ENCODE measurements around the gene KIRREL3. TPM values are rescaled to one million over a fixed set of nuclear protein-coding genes. Genes with fewer than 3 reads are reported as not detected.

Gene KIRREL3
- total and polyA plus RNA-seq, 9 donors, result 0.25 to 5.3 (median 0.48) TPM

GRCh38 chr11:126686938-126687337, 313.6 kb downstream of the KIRREL3 start:
- no peak for TF ChIP-seq CTCF (IDR thresholded peaks at IDR 0.05)
- TF ChIP-seq EP300 (IDR thresholded peaks at IDR 0.05), result no peak
- no peak for TF ChIP-seq POLR2A (IDR thresholded peaks at IDR 0.05)
- 73 to 83% (median 73%) methylated on average over 4 of the region's 4 CpGs for WGBS, 3 donors

DNA sequence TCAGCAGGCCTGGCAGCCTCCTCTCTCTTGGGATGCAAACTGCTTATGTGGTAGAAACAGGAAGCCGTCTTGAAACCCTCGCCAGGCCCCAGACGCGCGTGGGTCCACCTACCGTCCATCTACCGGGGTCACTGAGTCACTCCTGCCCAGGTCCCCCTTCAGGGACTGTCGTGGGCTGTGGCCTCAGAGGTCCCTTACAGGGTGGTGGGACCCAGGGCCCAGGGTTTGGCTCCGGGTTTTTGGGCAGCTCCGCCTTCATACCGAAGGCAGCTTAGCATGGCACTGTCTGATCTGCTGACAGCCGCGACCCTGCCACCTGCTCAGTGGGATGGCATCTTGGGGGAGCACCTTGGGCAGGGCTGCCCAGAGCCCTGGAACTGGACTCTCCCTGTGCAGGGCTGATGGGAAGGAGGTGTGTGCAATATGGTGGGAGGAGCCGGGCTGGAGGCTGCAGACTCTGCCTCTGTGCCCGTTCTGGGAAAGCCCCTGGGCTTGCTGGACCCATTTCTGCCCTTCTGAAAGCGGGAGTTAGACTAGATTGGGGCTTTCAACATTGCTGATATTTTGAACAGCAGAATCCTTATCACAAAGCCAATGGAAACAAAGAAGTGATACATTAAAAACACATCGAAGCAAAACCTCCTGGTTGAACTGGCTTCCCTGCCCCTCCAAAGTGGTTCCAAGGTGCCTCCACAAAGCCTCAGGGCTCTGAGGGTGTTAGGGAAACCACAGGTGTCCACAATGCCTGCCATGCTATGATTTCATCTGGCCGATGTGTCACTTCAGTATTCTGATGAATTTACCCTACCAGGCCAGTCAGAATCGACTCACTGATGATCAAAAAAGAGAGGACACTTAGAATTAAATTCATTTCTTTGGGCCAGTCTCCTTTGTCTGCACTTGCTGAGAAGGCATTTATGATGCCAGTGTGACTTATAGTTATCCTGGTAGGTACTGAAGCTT, 316.5 kb downstream of the KIRREL3 start:
- TF ChIP-seq EP300 (IDR thresholded peaks at IDR 0.05) (no peak), CTCF (IDR thresholded peaks at IDR 0.05) (no peak), POLR2A (IDR thresholded peaks at IDR 0.05) (no peak)
- no peaks in the 10 kb centered on the region for H3K4me1 ChIP-seq (ENCODE audit: insufficient read depth)
- intact Hi-C loops (cut with DNase I), result no loop called here
- no peak overlapping the region for H3K27ac ChIP-seq
- no peak for DNase-seq
- H3K4me3 ChIP-seq, result no peak overlapping the region
- 80 to 87% (median 83%) methylated on average over 19 of the region's 19 CpGs for whole genome bisulfite sequencing, 3 donors
- no peaks in the 10 kb centered on the region for H3K9me3 ChIP-seq
- no peaks in the 10 kb centered on the region for H3K36me3 ChIP-seq
- H3K27me3 ChIP-seq, result no peaks in the 10 kb centered on the region

More at GRCh38 chr11:126686938-126687337, 313.6 kb downstream of the KIRREL3 start:
- H3K9me3 ChIP-seq, result no peaks in the 10 kb centered on the region
- no peak for DNase-seq
- H3K27ac ChIP-seq, result no peak overlapping the region
- no peaks in the 10 kb centered on the region for H3K36me3 ChIP-seq
- no peaks in the 10 kb centered on the region for H3K4me1 ChIP-seq (ENCODE audit: insufficient read depth)
- H3K4me3 ChIP-seq, result no peak overlapping the region
- intact Hi-C loops (cut with DNase I), result no loop called here
- no peaks in the 10 kb centered on the region for H3K27me3 ChIP-seq

DNA sequence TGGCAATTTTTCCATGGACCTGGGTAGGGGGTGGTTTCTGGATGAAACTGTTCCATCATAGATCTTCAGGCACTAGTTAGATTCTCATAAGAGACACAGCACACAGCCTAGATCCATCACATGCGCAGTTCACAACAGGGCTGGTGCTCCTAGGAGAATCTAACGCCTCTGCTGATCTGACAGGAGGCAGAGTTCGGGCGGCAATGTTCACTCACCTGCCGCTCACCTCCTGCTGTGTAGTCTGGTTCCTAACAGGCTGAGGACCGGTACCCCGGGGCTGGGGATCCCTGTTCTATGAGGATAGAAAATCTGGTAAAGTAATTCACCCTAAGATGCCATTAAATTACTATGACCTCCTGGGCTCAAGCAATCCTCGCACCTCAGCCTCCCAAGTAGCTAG, 318.0 kb downstream of the KIRREL3 start:
- no peaks in the 10 kb centered on the region for H3K4me1 ChIP-seq (ENCODE audit: insufficient read depth)
- 90 to 95% (median 93%) methylated on average over 8 of the region's 8 CpGs for WGBS, 3 donors
- H3K36me3 ChIP-seq, result no peaks in the 10 kb centered on the region
- H3K27ac ChIP-seq, result no peak overlapping the region
- DNase-seq, result no peak
- TF ChIP-seq CTCF (IDR thresholded peaks at IDR 0.05) (no peak), EP300 (IDR thresholded peaks at IDR 0.05) (no peak), POLR2A (IDR thresholded peaks at IDR 0.05) (no peak)
- H3K27me3 ChIP-seq, result no peaks in the 10 kb centered on the region
- H3K4me3 ChIP-seq, result no peak overlapping the region
- intact Hi-C loops (cut with DNase I), result no loop called here
- no peaks in the 10 kb centered on the region for H3K9me3 ChIP-seq

- intact Hi-C loops (cut with DNase I), result no loop called here
- WGBS, 3 donors, result 16 to 33% (median 21%) methylated on average over 3 of the region's 3 CpGs
Observed at GRCh38 chr11:126680700-126681099, 319.9 kb downstream of the KIRREL3 start.

More at GRCh38 chr11:126680700-126681099, 319.9 kb downstream of the KIRREL3 start:
- Histone ChIP-seq H3K4me1 (ENCODE audit: insufficient read depth) (no peaks in the 10 kb centered on the region), H3K27me3 (no peaks in the 10 kb centered on the region), H3K36me3 (no peaks in the 10 kb centered on the region), H3K27ac (no peak overlapping the region), H3K4me3 (no peak overlapping the region), H3K9me3 (no peaks in the 10 kb centered on the region)
- no peak for DNase-seq
- no peak for TF ChIP-seq CTCF (IDR thresholded peaks at IDR 0.05)
- no peak for TF ChIP-seq POLR2A (IDR thresholded peaks at IDR 0.05)
- TF ChIP-seq EP300 (IDR thresholded peaks at IDR 0.05), result no peak

All from ovary (tissue), 9 donors.